Prostate gland (tissue), 2 donors: Measurements from ENCODE around the gene LPAR2.

Experiments
- POLR2A ChIP-seq: fragments of 450-650 bp; IDR thresholded peaks from one replicate; pipeline ENCODE4 v1.6.1; 2016; ENCODE audit warnings: antibody characterized with exemption, mild to moderate bottlenecking
- POLR2AphosphoS5 ChIP-seq: sonication (generic); formaldehyde crosslinking; IDR thresholded peaks from one replicate; pipeline ENCODE4 v1.6.1; 2017; ENCODE audit warnings: antibody characterized with exemption
- TF ChIP-seq, protein P1 (sequence below), 4 experiments: fragments of 200-600 bp in 2 of 4; fragments of 450-650 bp in 2 of 4; sonication (generic) in 2 of 4; IDR thresholded peaks; 1 replicate in 3 of 4; 2 replicates in 1 of 4; pipeline ENCODE4 v1.5.1; 2016 to 2019; ENCODE audit warnings: antibody characterized with exemption in 4 of 4, mild to moderate bottlenecking in 2 of 4, moderate library complexity in 2 of 4

DNA sequence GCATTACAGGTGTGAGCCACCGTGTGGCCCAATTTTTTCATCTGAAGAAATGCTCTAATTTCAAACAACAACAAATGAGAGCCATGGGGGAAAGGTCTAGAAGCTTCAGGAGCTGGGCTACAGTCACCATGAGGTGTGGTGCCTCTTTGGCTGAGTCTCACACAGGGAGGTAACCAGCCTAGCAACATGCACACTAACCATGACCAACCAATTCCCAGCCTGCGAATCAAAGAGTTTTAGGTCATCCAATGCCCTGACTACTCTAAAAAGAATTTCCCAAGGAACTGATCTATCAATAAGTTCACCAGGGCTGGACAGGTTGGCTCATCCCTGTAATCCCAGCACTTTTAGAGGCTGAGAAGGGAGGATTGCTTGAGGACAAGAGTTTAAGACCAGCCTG is 39.5 kb downstream of the LPAR2 start:
- TF ChIP-seq, protein P1, sequence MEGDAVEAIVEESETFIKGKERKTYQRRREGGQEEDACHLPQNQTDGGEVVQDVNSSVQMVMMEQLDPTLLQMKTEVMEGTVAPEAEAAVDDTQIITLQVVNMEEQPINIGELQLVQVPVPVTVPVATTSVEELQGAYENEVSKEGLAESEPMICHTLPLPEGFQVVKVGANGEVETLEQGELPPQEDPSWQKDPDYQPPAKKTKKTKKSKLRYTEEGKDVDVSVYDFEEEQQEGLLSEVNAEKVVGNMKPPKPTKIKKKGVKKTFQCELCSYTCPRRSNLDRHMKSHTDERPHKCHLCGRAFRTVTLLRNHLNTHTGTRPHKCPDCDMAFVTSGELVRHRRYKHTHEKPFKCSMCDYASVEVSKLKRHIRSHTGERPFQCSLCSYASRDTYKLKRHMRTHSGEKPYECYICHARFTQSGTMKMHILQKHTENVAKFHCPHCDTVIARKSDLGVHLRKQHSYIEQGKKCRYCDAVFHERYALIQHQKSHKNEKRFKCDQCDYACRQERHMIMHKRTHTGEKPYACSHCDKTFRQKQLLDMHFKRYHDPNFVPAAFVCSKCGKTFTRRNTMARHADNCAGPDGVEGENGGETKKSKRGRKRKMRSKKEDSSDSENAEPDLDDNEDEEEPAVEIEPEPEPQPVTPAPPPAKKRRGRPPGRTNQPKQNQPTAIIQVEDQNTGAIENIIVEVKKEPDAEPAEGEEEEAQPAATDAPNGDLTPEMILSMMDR (IDR thresholded peaks at IDR 0.05): no peak
- TF ChIP-seq POLR2AphosphoS5: no peak
- TF ChIP-seq POLR2A: no peak
